HG02798 (cell line): ENCODE data around the gene NCOR2.

ENCODE experiments used
- ATAC-seq: cut with Tn5 transposase; IDR thresholded peaks from one replicate; pipeline ENCODE4 v1.9.1; 2021; ENCODE audit warnings: mild to moderate bottlenecking; ENCODE audit not compliant: unreplicated experiment, poor library complexity

NCOR2 gene

GRCh38 chr12:124531281-124531745 is 36.1 kb downstream of the NCOR2 start:
- ATAC-seq = no peak

GRCh38 chr12:124530637-124531263 is 36.7 kb downstream of the NCOR2 start:
- no peak for ATAC-seq

GRCh38 chr12:124529565-124530276 is 37.7 kb downstream of the NCOR2 start:
- ATAC-seq = no peak

- ATAC-seq = no peak
These were observed 39.4 kb downstream of the NCOR2 start for GRCh38 chr12:124527861-124528561.

- no peak for ATAC-seq
These were observed 41.3 kb downstream of the NCOR2 start for GRCh38 chr12:124525927-124526692.

- no peak for ATAC-seq
These were observed 42.0 kb downstream of the NCOR2 start for GRCh38 chr12:124525455-124525854.

GRCh38 chr12:124524231-124524925 is 43.0 kb downstream of the NCOR2 start:
- ATAC-seq = no peak

GRCh38 chr12:124523071-124523470 is 44.3 kb downstream of the NCOR2 start:
- no peak for ATAC-seq

- no peak for ATAC-seq
These were observed 46.5 kb downstream of the NCOR2 start for GRCh38 chr12:124520907-124521306.

- no peak for ATAC-seq
These were observed 47.1 kb downstream of the NCOR2 start for GRCh38 chr12:124520265-124520701.

GRCh38 chr12:124519746-124520145 is 47.7 kb downstream of the NCOR2 start:
- no peak for ATAC-seq

GRCh38 chr12:124518051-124518932 is 49.1 kb downstream of the NCOR2 start:
- no peak for ATAC-seq
